Activated CD4-positive, alpha-beta T cell treated with anti-CD3 and anti-CD28 coated beads, Interleukin-2, amount 50 U/mL, for 16 hours (primary cell): ENCODE measurements around the gene TIMM10B.
A peak's percentile ranks its signal among the peaks of the same experiment; 100 is the strongest.
"Not testable (repeated sequence)": the region's sequence is repeated elsewhere in the genome, so short reads cannot be mapped to it uniquely, and the experiment has no call there.

ENCODE experiments used
- DNase-seq: peaks from one replicate; pipeline ENCODE4 v3.0.0-alpha.2; 2020

Gene TIMM10B

GRCh38 chr11:6520265-6520664 is 39.0 kb downstream of the TIMM10B start:
- DNase-seq: no peak

DNA sequence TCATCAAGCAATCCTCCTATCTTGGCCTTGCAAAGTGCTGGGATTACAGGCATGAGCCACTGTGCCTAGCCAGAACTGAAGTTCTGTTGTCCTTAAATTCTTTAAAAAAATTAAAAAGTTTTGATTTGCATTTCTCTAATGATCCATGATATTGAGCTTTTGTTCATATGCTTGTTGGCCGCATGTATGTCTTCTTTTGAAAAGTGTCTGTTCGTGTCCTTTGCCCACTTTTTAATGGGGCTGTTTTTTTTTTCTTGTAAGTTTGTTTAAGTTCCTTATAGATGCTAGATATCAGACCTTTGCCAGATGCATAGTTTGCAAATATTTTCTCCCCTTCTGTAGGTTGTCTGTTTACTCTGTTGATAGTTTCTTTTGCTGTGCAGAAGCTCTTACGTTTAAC is 40.6 kb downstream of the TIMM10B start:
- not testable (repeated sequence) for DNase-seq

- no peak for DNase-seq
Observed at GRCh38 chr11:6523253-6523652, 42.0 kb downstream of the TIMM10B start.

- no peak for DNase-seq
Observed at GRCh38 chr11:6526411-6527135, 45.3 kb downstream of the TIMM10B start.

- no peak for DNase-seq
Observed at GRCh38 chr11:6529266-6529665, 48.0 kb downstream of the TIMM10B start.

GRCh38 chr11:6530848-6531247 is 49.5 kb downstream of the TIMM10B start:
- no peak for DNase-seq

- DNase-seq: peak; percentile 52
Observed at GRCh38 chr11:6531267-6531752, 50.0 kb downstream of the TIMM10B start.
